Type B pancreatic cell (in vitro differentiated cells): ENCODE data around the gene CCL24. TPM values are rescaled to one million over a fixed set of nuclear protein-coding genes. Genes with fewer than 3 reads are reported as not detected.
"Not testable (repeated sequence)": the region's sequence is repeated elsewhere in the genome, so short reads cannot be mapped to it uniquely, and the experiment has no call there.

Experiments
- DNase-seq: peaks from one replicate; pipeline ENCODE4 v3.0.0; 2021; ENCODE audit warnings: mixed read lengths; ENCODE audit not compliant: unreplicated experiment; ENCODE audit errors: extremely low spot score
- H3K27ac Mint-ChIP-seq: 2 replicates; pipeline ENCODE4 v1.8.0; 2021; ENCODE audit warnings: mild to moderate bottlenecking, mixed read lengths
- H3K27me3 Mint-ChIP-seq: 2 replicates; pipeline ENCODE4 v1.8.0; 2021; ENCODE audit warnings: mixed read lengths
- H3K36me3 Mint-ChIP-seq: 2 replicates; pipeline ENCODE4 v1.8.0; 2021; ENCODE audit warnings: mixed read lengths
- H3K4me1 Mint-ChIP-seq: one replicate; pipeline ENCODE4 v1.8.0; 2021; ENCODE audit warnings: mixed read lengths; ENCODE audit not compliant: unreplicated experiment
- H3K4me3 Mint-ChIP-seq: 2 replicates; pipeline ENCODE4 v1.8.0; 2021; ENCODE audit warnings: mild to moderate bottlenecking, mixed read lengths
- H3K9me3 Mint-ChIP-seq: 2 replicates; pipeline ENCODE4 v1.8.0; 2021; ENCODE audit warnings: mixed read lengths
- total RNA-seq: library from RNA; stranded (reverse); gene quantifications from 2 replicates; pipeline ENCODE4 v1.2.1, GENCODE V29; 2021; ENCODE audit warnings: low replicate concordance
- TF ChIP-seq, protein P1 (sequence below): fragments of 200-600 bp; sonication (generic); conservative IDR thresholded peaks from 2 replicates; pipeline ENCODE4 v1.5.0; 2021; ENCODE audit warnings: antibody characterized with exemption, mild to moderate bottlenecking

CCL24 gene
- total RNA-seq, 1 donor from 2014 or later = not detected

DNA sequence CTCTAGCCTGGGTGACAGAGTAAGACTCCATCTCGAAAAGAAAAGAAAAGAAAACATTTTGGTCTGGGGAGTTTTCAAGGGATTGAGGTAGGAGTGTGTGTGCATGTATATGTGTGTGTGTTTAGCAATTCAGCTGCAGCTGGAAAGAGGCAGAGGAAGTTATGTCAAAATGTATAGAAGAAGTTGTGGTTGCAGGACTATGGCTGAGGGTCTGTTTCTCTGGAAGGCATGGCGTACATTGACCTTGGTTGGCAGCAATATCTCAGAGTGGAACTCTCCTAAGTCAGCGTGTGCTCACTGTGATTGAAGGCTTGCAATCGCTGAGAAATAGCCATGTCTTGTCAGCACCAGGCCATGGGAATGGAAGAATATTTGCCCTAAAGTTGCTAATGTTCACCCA lies 36.6 kb upstream of the CCL24 start:
- DNase-seq = no peak
- no peak overlapping the region for H3K4me3 Mint-ChIP-seq
- TF ChIP-seq, protein P1, sequence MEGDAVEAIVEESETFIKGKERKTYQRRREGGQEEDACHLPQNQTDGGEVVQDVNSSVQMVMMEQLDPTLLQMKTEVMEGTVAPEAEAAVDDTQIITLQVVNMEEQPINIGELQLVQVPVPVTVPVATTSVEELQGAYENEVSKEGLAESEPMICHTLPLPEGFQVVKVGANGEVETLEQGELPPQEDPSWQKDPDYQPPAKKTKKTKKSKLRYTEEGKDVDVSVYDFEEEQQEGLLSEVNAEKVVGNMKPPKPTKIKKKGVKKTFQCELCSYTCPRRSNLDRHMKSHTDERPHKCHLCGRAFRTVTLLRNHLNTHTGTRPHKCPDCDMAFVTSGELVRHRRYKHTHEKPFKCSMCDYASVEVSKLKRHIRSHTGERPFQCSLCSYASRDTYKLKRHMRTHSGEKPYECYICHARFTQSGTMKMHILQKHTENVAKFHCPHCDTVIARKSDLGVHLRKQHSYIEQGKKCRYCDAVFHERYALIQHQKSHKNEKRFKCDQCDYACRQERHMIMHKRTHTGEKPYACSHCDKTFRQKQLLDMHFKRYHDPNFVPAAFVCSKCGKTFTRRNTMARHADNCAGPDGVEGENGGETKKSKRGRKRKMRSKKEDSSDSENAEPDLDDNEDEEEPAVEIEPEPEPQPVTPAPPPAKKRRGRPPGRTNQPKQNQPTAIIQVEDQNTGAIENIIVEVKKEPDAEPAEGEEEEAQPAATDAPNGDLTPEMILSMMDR = no peak
- H3K4me1 Mint-ChIP-seq = no peaks in the 10 kb centered on the region
- H3K9me3 Mint-ChIP-seq = no peaks in the 10 kb centered on the region
- H3K27ac Mint-ChIP-seq = no peak overlapping the region
- peaks cover 5% of the 10 kb centered on the region for H3K27me3 Mint-ChIP-seq
- H3K36me3 Mint-ChIP-seq = no peaks in the 10 kb centered on the region

DNA sequence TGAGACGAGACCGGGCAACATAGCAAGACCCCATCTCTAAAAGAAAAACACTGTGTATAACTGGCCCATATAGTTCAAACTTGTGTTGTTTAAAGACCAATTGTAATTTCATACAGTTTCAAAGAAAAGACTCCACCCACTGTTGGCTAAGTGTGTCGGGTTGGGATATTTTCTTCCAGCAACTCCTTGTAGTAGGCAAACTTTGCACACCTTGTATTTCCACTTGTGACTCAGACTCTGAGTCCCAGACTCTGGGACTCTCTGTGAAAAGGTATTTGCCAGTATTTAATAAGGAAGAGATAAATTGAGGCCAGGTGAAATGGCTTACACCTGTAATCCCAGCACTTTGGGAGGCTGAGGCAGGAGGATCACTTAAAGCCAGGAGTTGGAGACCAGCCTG lies 36.0 kb upstream of the CCL24 start:
- no peaks in the 10 kb centered on the region for H3K36me3 Mint-ChIP-seq
- no peak overlapping the region for H3K27ac Mint-ChIP-seq
- H3K4me1 Mint-ChIP-seq = no peaks in the 10 kb centered on the region
- DNase-seq = no peak
- no peak overlapping the region for H3K4me3 Mint-ChIP-seq
- H3K9me3 Mint-ChIP-seq = no peaks in the 10 kb centered on the region
- H3K27me3 Mint-ChIP-seq = peaks cover 5% of the 10 kb centered on the region
- TF ChIP-seq, protein P1 = no peak

DNA sequence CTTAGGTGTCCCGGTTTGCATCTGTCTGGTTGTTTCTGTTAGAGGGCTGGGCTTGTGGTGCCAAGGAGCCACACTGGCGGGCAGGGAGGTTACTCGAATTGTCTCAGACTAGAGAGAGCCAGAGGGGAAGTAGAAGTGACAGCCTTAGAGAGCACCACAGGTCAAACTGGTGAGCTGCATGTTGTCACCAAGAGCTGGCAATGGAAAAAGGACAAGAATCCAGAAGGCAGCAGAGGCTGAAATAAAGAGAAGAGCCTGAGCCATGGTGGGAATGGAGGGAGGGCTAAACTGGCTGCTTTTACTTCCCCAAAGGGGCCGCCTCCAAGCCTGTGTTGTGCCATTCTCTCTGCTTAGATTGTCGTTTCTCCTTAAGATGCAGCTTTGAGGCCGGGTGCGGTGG lies 34.1 kb upstream of the CCL24 start:
- Mint-ChIP-seq H3K9me3 (no peaks in the 10 kb centered on the region), H3K27me3 (peaks cover 5% of the 10 kb centered on the region), H3K4me1 (peaks cover 2% of the 10 kb centered on the region), H3K4me3 (no peak overlapping the region), H3K36me3 (no peaks in the 10 kb centered on the region), H3K27ac (no peak overlapping the region)
- DNase-seq = no peak
- TF ChIP-seq, protein P1 = no peak

DNA sequence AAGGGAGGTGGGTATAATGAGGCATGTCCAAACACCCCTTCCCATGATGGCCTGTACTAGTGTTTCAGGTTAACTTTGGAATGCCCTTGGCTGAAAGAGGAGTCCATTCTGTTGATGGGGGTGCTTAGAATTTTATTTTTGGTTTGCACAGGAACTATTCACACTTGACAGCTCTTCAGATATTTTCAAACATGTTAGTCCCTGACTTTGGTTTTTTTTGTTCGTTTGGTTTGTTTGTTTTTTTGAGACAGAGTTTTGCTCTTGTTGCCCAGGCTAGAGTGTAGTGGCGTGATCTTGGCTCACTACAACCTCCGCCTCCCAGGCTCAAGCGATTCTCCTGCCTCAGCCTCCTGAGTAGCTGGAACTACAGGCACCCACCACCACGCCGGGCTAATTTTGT lies 31.5 kb upstream of the CCL24 start:
- H3K27me3 Mint-ChIP-seq, H3K9me3 Mint-ChIP-seq, H3K36me3 Mint-ChIP-seq, DNase-seq, H3K27ac Mint-ChIP-seq, H3K4me1 Mint-ChIP-seq, H3K4me3 Mint-ChIP-seq: not testable (repeated sequence)

DNA sequence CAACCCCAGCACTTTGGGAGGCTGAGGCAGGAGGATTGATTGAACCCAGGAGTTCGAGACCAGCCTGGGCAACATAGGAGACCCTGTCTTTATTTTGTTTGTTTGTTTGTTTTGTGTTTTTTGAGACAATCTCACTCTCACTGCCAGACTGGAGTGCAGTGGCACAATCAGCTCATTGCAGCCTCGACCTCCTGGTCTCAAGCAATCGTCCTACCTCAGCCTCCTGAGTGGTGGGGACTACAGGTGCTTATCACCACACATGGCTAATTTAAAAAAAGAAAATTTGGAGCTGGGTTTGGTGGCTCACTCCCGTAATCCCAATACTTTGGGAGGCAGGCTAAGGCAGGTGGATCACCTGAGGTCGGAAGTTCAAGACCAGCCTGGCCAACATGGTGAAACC lies 30.6 kb upstream of the CCL24 start:
- Mint-ChIP-seq H3K9me3 (no peaks in the 10 kb centered on the region), H3K4me1 (peaks cover 6% of the 10 kb centered on the region), H3K27ac (no peak overlapping the region), H3K36me3 (no peaks in the 10 kb centered on the region), H3K27me3 (peaks cover 5% of the 10 kb centered on the region), H3K4me3 (no peak overlapping the region)
- TF ChIP-seq, protein P1 = no peak
- no peak for DNase-seq

DNA sequence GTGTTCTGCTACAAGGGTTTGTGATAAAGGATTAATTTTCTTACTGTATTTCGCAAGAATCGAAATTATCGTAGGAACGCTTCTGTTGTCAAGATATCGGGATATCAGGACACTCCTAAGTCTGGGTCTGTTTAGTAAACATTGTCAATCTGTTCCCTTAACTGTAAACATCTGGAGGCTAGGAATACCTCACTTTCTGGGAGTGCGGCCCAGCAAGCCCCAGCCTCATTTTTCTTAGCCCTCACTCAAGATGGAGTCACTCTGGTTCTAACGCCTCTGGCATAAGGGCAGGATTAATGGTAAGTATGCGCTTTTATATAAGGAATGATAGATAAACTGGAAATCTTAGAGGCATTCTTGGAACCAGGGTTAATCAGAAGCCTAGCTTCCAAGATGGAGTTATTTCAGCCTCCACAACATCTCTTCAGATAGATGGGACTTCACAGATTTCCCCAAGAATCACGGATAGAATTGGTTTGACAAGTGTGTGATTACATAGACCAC lies 30.1 kb upstream of the CCL24 start:
- TF ChIP-seq, protein P1 = no peak
- no peak overlapping the region for H3K4me3 Mint-ChIP-seq
- H3K27ac Mint-ChIP-seq = no peak overlapping the region
- no peak for DNase-seq
- H3K36me3 Mint-ChIP-seq = no peaks in the 10 kb centered on the region
- H3K4me1 Mint-ChIP-seq = peaks cover 6% of the 10 kb centered on the region
- H3K27me3 Mint-ChIP-seq = peaks cover 5% of the 10 kb centered on the region
- no peaks in the 10 kb centered on the region for H3K9me3 Mint-ChIP-seq
